Upper lobe of left lung (tissue), 4 donors: ENCODE data around the gene TMEM117.

Experiments used
- CTCF ChIP-seq, 6 experiments: fragments of 450-650 bp in 4 of 6; fragments of 200-600 bp in 2 of 6; sonication (generic) in 2 of 6; IDR thresholded peaks; one replicate each; pipeline ENCODE4 v1.5.1; 2016 to 2019; ENCODE audit warnings: antibody characterized with exemption in 6 of 6
- POLR2A ChIP-seq, 4 donors: fragments of 450-650 bp; IDR thresholded peaks; one replicate each; pipeline ENCODE4 v1.5.1; 2016 to 2017; ENCODE audit warnings: antibody characterized with exemption in 4 of 4, mild to moderate bottlenecking in 2 of 4
- POLR2AphosphoS5 ChIP-seq, 2 donors: sonication (generic); formaldehyde crosslinking; IDR thresholded peaks; one replicate each; pipeline ENCODE4 v1.5.1; 2017; ENCODE audit warnings: antibody characterized with exemption in 2 of 2

DNA sequence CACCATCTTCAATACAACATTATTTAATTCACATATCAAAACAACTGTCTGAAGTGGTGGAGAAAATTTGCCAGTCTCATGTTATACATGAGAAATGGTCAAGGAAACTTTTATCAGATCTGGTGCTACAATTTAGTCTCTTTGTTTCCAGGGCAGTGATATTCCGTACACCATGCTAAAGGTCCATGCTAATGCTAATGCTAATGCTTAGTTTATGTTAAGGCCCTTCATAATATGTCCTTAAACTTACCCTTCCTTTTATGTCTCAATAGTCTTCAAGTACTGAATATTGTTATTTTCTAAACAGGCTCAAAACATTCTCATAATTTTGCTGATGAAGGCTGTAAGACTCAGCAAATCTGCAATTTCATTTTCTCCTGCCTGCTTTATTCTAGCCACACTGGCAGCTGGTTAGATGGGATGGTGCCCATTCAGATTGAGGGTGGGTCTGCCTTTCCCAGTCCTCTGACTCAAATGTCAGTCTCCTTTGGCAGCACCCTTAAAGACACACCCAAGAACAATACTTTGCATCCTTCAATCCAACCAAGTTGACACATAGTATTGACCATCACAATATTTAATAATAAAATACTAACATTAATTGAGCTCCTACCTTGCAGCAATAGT lies 59.8 kb downstream of the TMEM117 start:
- TF ChIP-seq CTCF (IDR thresholded peaks at IDR 0.05): no peak
- no peak for TF ChIP-seq POLR2AphosphoS5 (IDR thresholded peaks at IDR 0.05)
- TF ChIP-seq POLR2A (IDR thresholded peaks at IDR 0.05): no peak
